Astrocyte of the spinal cord (primary cell): ENCODE results near the gene RAG1.
A peak's percentile ranks its signal among the peaks of the same experiment; 100 is the strongest.
"Not testable (repeated sequence)": the region's sequence is repeated elsewhere in the genome, so short reads cannot be mapped to it uniquely, and the experiment has no call there.

Source experiments
- DNase-seq: peaks from one replicate; pipeline ENCODE4 v3.0.0; 2011; ENCODE audit warnings: low read depth, low spot score
- H3K4me3 ChIP-seq: 2 replicates; pipeline ENCODE4 v1.5.1; 2011; ENCODE audit warnings: low read depth, mild to moderate bottlenecking, low read length, moderate library complexity
- in situ Hi-C: cut with HindIII; loops from 2 replicates; pipeline ENCODE4 v1.10.0; 2017; ENCODE audit warnings: low sequenced_read_pairs
- TF ChIP-seq, protein P1 (sequence below): IDR thresholded peaks from 2 replicates; pipeline ENCODE4 v1.5.1; 2012; ENCODE audit warnings: low read depth, mild to moderate bottlenecking, low read length, inconsistent platforms

Gene RAG1

DNA sequence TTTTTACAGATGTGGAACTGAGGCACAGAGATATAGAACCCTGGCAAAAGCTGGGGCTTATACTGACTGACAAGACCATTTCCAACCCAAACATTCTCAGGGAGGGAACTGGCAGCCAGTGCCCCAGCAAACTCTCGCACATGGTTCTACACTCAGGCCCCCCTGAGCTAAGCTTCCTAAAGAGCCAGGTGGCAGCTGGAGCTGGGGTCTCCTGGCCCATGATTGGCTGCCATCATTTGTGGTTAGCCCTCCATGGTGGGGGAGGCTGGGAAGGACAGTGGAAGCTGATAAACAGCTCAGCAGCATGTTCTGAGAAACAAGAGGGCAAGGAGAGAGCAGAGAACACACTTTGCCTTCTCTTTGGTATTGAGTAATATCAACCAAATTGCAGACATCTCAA lies at the start of gene RAG1:
Gene RAG1 (plus strand): TSS at position 314 of the 400 bp plus-strand sequence. CDS start 5,298 bp downstream, outside the sequence.
- TF ChIP-seq, protein P1, sequence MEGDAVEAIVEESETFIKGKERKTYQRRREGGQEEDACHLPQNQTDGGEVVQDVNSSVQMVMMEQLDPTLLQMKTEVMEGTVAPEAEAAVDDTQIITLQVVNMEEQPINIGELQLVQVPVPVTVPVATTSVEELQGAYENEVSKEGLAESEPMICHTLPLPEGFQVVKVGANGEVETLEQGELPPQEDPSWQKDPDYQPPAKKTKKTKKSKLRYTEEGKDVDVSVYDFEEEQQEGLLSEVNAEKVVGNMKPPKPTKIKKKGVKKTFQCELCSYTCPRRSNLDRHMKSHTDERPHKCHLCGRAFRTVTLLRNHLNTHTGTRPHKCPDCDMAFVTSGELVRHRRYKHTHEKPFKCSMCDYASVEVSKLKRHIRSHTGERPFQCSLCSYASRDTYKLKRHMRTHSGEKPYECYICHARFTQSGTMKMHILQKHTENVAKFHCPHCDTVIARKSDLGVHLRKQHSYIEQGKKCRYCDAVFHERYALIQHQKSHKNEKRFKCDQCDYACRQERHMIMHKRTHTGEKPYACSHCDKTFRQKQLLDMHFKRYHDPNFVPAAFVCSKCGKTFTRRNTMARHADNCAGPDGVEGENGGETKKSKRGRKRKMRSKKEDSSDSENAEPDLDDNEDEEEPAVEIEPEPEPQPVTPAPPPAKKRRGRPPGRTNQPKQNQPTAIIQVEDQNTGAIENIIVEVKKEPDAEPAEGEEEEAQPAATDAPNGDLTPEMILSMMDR: no peak
- in situ Hi-C loops: no loop called here
- no peak for DNase-seq
- no peak within 1 kb of the TSS for H3K4me3 ChIP-seq

DNA sequence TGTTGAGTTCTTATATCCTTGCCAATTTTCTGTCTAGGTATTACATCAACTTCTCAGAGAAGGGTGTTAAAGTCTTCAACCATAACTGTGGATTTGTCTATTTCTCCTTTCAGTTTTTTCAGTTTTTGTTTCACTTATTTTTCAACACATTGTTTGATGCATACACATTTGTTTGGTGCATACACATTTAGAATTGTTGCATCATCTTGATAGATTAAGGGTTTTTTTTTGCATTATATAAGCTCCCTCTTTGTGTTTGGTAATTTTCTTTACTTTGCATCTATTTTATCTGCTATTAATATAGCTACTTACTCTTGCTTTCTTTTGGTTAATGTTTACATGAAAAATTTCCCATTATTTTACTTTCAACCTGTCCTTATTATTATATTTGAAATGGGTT lies 37.0 kb upstream of the RAG1 start:
- in situ Hi-C loops: no loop called here
- TF ChIP-seq, protein P1: no peak

DNA sequence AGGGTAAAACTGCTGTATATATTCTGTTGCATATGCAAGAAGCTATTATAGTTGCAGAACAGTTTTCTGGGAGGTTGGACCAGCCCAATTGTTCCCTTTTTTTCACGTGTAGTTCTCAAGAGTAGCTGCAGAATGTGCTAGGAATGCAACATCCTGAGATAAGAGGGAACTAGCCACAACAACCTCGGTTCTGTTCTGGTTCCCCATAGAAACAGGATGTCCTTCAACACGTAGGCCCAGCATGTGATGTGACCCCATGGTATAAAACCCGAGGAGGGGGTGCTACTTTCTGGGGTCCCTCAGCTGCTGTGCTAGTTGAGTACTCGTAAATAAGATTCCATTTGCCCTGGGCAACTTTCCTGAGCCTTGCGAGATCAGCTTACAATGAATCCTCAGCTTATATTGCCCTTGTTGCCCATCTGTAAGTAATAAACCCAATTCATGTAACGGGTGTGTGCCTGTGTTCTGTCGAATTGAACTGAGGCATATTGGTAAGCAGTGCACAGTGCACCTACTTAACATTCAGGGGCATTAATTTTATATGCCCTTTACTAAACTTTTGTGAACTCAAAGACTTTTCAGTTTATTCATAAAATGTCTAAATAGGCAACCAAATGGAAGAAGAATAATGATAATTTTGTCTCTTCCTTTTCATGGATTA lies 34.7 kb upstream of the RAG1 start:
- DNase-seq: no peak
- TF ChIP-seq, protein P1: no peak

More for the DNA sequence above, 37.0 kb upstream of the RAG1 start:
- no peak overlapping the region for H3K4me3 ChIP-seq
- DNase-seq: no peak

DNA sequence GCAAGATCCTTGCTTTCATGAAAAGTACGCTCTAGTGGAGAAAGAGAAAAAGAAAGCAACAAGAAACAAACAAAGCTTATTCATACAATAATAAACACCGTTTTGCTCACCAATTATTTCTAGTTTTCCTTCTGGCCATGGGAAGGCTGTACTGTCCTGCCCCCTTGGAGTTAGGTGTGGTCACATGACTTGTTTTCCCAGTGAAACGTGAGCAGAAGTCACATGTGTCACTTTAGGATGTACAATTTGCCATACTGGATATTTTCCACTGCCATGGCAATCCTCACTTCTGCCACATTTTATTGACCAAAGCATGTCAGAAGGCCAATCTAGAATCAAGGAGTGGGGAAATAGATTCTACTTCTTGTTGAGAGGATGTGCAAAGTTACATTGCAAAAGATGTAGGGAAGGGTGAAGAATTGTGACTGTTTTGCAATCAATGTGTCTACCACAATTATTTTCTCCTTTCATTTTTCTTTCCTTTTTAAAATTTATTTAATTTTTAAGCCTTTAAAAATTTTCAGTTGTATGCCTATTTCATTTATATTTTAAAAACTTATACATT lies 33.4 kb upstream of the RAG1 start:
- H3K4me3 ChIP-seq: no peak overlapping the region
- in situ Hi-C loops: no loop called here
- no peak for DNase-seq
- TF ChIP-seq, protein P1: no peak

More for the DNA sequence above, 34.7 kb upstream of the RAG1 start:
- H3K4me3 ChIP-seq: no peak overlapping the region
- in situ Hi-C loops: no loop called here

DNA sequence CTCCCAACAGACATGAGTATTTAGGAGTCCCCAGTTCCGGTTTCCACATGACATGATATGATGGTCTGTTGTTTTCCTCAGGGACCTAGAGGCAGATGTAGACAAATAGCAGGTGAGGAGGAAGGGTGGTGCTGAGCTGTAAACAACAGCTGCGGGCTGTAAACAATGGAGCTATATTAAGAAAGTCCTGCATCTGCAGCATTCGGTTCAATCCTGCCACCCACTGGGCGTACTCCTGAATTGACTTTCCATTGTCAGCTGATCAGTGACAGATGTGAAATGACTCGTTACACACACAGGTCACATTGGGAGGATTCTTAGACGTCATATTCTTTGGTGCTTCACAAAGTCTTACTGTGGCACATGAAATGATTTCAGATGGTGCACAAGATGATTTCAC lies 26.8 kb upstream of the RAG1 start:
- in situ Hi-C loops: no loop called here
- no peak overlapping the region for H3K4me3 ChIP-seq
- TF ChIP-seq, protein P1: peak; percentile 36
- DNase-seq: peak; percentile 31

DNA sequence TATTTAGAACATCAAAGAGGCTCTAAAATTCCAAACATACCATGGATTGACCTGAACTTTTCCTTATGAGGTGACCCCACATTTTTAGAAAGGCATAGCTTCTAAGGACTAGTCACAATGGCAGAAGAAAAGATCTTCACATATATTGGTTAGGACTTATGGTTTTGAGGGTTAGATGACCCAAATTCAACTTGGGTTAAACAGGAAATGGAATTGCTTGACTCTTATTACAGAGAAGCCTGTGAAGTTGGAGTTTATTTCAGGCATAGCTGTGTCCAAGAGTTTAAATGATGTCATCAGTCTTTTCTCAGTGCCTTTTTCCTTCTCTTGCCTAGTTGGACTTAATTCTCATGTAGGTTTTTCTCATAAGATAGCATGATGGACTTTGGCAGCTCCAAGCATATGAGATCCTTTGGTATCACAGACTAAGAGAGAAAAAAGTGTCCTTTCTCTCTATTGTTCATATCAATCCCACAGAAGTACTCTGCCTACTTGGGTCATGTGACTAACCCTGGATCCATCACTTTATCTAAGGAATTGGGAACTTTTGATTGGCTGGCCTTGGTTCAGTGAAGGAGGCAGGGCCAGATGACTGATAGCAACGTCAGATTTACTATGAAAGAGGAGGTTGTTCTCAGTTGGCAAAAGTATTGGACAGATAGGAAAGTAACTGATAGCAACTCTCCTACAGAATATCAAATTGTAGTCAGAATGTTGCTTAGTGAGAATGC lies 17.3 kb upstream of the RAG1 start:
- in situ Hi-C loops: no loop called here

DNA sequence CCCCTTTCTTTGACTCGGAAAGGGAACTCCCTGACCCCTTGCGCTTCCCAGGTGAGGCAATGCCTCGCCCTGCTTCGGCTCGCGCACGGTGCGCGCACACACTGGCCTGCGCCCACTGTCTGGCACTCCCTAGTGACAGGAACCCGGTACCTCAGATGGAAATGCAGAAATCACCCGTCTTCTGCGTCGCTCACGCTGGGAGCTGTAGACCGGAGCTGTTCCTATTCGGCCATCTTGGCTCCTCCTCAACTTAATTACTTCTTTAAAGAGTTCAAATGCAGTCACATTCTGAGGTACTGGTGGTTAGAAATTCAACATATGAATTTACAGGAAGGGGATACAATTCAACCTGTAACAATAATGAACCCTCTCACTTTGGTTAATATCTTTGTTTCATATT lies 10.4 kb upstream of the RAG1 start:
- H3K4me3 ChIP-seq, in situ Hi-C loops, DNase-seq: not testable (repeated sequence)

More for the DNA sequence above, 17.3 kb upstream of the RAG1 start:
- TF ChIP-seq, protein P1: no peak
- no peak for DNase-seq
- H3K4me3 ChIP-seq: no peak overlapping the region
